NB4 (cell line): ENCODE data around the gene UQCC3.

Experiments
- DNase-seq: peaks from one replicate; pipeline ENCODE4 v3.0.0; 2010; ENCODE audit warnings: low read depth
- H3K4me3 ChIP-seq: one replicate; pipeline ENCODE4 v1.5.1; 2011; ENCODE audit warnings: mild to moderate bottlenecking, low read depth, low read length, moderate library complexity
- MYC ChIP-seq: IDR thresholded peaks from 2 replicates; pipeline ENCODE4 v1.6.1; 2011; ENCODE audit warnings: low read depth, low read length
- POLR2A ChIP-seq: IDR thresholded peaks from 2 replicates; pipeline ENCODE4 v1.6.1; 2011; ENCODE audit warnings: mild to moderate bottlenecking; ENCODE audit not compliant: insufficient read length; ENCODE audit errors: extremely low read depth
- TF ChIP-seq, protein P1 (sequence below): IDR thresholded peaks from 2 replicates; pipeline ENCODE4 v1.6.1; 2011; ENCODE audit warnings: low read depth, low read length
- TF ChIP-seq, protein P2 (sequence below): IDR thresholded peaks from one replicate; pipeline ENCODE4 v1.5.1; 2012; ENCODE audit warnings: low read depth, low read length

The UQCC3 gene

DNA sequence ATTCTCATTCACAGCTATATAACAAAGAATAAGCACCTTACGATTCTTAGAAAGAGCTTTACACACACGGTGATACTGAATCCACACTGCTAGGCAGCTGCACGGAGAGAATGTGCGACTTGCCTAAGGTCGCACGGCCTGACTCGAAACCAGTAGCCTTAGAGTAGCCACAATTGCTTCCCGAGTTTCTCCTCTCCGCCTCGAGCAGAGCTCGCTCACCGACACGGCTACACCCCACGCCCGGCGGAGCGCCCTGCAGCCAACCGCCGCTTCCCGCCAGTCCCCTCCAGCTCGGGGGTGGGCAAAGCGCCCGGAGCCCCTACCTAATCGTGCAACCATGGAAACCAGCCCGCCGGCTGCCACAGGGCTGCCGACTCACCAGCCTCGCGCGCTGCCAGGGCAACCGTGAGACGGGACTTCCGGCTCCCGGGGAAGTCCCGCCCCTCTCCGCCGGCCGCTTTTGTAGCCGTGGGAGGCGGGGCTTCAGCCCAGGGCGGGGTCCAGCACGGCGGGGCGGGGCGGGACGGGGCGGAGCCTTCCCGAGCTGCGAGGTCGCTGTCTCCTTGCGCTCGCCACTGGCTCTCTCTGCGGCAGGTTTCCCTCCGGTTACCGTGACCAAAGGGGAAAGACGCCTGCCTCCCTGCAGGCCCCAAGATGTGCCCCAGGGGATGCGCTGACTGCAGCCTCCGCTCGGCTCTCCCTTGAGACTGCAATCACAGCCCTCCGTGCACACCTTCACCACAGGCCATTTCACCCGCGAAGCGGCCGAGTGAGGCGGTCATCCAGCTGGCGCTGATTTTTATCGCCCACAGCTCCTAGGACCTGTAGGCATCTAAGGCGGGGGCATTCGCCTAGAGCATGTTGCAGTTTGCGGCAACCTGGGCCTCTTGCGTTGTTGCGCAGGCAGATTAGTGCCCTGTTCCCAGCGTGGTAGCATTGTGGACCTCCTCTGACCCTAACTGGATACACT is 34.7 kb downstream of the UQCC3 start:
- DNase-seq: peak; percentile 95
- peak overlapping the region; percentile 80 for H3K4me3 ChIP-seq
- TF ChIP-seq POLR2A (peak; percentile 59), MYC (no peak; the same call in 1 of the 2 replicates)

DNA sequence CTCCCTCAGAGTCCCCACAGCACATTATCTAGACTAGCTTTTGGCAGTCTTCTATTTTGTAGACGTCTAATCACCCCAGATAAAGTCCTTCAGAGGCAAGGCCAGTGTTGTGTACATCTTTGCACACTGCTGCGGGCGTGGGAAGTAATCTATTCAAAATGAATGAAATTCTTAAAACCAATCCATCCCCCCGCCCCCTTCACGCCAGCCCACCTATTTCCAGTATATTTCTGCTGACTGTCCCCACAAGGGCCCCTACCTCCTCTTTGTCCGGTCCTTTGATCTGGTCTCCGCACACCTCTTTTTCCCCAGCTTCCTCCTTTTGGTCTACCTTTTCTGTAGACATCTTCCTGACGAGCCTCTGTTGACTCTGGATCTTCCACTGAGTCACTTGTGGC is 35.4 kb downstream of the UQCC3 start:
- no peak for DNase-seq
- TF ChIP-seq POLR2A (no peak), MYC (no peak)
- TF ChIP-seq, protein P1, sequence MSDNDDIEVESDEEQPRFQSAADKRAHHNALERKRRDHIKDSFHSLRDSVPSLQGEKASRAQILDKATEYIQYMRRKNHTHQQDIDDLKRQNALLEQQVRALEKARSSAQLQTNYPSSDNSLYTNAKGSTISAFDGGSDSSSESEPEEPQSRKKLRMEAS: no peak
- TF ChIP-seq, protein P2, sequence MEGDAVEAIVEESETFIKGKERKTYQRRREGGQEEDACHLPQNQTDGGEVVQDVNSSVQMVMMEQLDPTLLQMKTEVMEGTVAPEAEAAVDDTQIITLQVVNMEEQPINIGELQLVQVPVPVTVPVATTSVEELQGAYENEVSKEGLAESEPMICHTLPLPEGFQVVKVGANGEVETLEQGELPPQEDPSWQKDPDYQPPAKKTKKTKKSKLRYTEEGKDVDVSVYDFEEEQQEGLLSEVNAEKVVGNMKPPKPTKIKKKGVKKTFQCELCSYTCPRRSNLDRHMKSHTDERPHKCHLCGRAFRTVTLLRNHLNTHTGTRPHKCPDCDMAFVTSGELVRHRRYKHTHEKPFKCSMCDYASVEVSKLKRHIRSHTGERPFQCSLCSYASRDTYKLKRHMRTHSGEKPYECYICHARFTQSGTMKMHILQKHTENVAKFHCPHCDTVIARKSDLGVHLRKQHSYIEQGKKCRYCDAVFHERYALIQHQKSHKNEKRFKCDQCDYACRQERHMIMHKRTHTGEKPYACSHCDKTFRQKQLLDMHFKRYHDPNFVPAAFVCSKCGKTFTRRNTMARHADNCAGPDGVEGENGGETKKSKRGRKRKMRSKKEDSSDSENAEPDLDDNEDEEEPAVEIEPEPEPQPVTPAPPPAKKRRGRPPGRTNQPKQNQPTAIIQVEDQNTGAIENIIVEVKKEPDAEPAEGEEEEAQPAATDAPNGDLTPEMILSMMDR: no peak
- H3K4me3 ChIP-seq: peak overlapping the region; percentile 35

DNA sequence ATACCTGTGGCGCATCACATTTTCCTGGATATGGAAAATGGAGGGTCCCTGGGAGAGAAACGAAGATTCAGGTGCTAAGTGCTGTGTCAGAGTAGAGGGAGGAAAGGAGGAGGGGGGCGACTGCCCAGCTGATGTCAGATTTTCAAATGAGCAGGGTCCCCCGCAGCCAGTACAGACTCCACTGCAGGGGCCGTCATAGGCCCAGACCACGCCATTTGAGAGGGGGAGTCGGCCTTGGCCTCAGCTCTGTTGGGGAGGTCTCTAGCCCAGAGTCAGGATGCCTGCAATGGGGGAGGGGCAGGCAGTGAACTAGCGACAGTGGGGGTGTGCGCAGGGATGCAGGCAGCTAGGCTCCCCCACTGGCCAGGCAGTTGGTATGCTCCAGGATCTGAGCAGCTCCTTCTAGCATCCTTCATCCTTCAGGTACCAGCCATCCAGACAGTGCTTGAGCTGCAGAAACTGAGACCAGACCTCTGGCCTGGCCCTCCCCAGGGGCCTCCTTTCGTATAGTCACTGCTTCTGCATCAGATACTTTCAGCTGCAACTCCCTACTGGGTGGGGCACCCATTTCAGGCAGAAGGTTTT is 35.9 kb downstream of the UQCC3 start, which contains the start of the genes BSCL2 and GNG3:
BSCL2 (minus strand) TSS at position 148 of the 585 bp plus-strand sequence. CDS start 229 bp downstream, outside the sequence.
GNG3 (plus strand) TSS at position 400 of the 585 bp plus-strand sequence. CDS start 620 bp downstream, outside the sequence.
- TF ChIP-seq, protein P1: no peak
- no peak for TF ChIP-seq POLR2A
- TF ChIP-seq, protein P2: no peak
- TF ChIP-seq MYC: no peak
- DNase-seq: peak; percentile 44
- peak within 1 kb of the TSS; percentile 35 for H3K4me3 ChIP-seq

DNA sequence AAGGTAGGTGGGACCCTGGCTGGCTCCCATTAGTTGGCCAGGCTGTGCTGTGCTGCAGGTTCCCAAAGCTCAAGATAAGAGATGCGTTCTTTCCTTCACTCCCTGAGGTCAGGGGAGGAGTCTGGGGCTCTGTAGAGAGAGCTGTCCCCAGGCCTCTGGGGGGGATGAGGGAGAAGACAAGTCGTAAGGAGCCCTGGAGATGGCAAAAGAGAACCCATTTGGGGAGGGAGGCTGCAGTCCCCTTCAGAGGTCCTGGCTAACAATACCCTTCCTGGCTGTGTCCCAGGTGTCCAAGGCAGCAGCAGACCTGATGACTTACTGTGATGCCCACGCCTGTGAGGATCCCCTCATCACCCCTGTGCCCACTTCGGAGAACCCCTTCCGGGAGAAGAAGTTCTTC is 36.9 kb downstream of the UQCC3 start:
- no peak for DNase-seq
- no peak overlapping the region for H3K4me3 ChIP-seq
- peak; percentile 4 for TF ChIP-seq POLR2A
- TF ChIP-seq, protein P1: no peak
- TF ChIP-seq, protein P2: no peak
- no peak for TF ChIP-seq MYC

DNA sequence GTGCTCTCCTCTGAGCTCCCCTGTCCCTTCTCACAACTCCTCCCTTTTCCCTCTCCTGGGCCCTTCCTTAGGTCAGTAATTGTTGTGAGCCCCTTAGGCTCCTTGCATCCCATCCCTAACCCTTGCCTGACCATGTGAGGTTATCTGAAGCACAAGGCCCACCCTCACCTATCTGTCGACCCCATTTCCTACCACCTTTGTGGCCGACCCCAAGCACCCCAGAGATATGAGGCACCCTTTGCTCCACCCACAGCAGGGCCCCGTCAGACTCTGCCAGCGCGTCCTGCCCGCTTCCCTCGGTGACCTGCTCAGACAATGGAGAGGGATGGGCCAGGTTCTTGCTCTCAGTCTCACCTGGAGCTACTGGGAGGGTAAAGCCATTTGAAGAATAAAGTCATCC is 37.3 kb downstream of the UQCC3 start:
- no peak for DNase-seq
- no peak overlapping the region for H3K4me3 ChIP-seq
- TF ChIP-seq, protein P1: no peak
- TF ChIP-seq, protein P2: no peak
- TF ChIP-seq POLR2A (no peak), MYC (no peak)
